Thoracic aorta (tissue), 2 donors: ENCODE data around the gene CABLES1. TPM values are rescaled to one million over a fixed set of nuclear protein-coding genes. Genes with fewer than 3 reads are reported as not detected.

Source experiments
- ATAC-seq: fragments of 150-250 bp; one replicate; pipeline ENCODE4 v1.8.0; 2017; ENCODE audit warnings: low read depth; ENCODE audit not compliant: insufficient number of reproducible peaks, low FRiP score
- DNase-seq: peaks from one replicate; pipeline ENCODE4 v3.0.0-alpha.2; 2020; ENCODE audit warnings: low spot score
- H3K27ac ChIP-seq, 2 donors: fragments of 200-600 bp; sonication (generic); 1 replicate in 1 of 2; 2 replicates in 1 of 2; pipeline ENCODE4 v1.5.1; 2016; ENCODE audit warnings: mild to moderate bottlenecking in 2 of 2, moderate library complexity in 2 of 2
- H3K27me3 ChIP-seq: fragments of 200-600 bp; sonication (generic); replicated peaks from 2 replicates; pipeline ENCODE4 v1.6.0; 2016; ENCODE audit warnings: mild to moderate bottlenecking; ENCODE audit not compliant: insufficient read depth
- H3K36me3 ChIP-seq: fragments of 200-600 bp; sonication (generic); one replicate; pipeline ENCODE4 v1.5.1; 2016
- H3K4me1 ChIP-seq, 2 donors: fragments of 200-600 bp; sonication (generic); 1 replicate in 1 of 2; 2 replicates in 1 of 2; pipeline versions ENCODE4 v1.5.1 to v1.6.0; 2016; ENCODE audit warnings: low read depth in 2 of 2, mild to moderate bottlenecking in 1 of 2; ENCODE audit not compliant: control insufficient read depth in 1 of 2
- H3K4me3 ChIP-seq: fragments of 200-600 bp; sonication (generic); 2 replicates; pipeline ENCODE4 v1.5.1; 2016; ENCODE audit warnings: mild to moderate bottlenecking
- H3K9me3 ChIP-seq: fragments of 200-600 bp; sonication (generic); 2 replicates; pipeline ENCODE4 v1.5.1; 2016
- total RNA-seq, 2 donors: library from RNA; depleted of rRNA; stranded (reverse); fragments of >200 nt; gene quantifications; one replicate each; pipeline versions ENCODE4 v1.1.0 to v1.2.3, GENCODE V29; 2016
- TF ChIP-seq, protein P1 (sequence below): fragments of 200-600 bp; sonication (generic); IDR thresholded peaks from one replicate; pipeline ENCODE4 v1.5.1; 2019; ENCODE audit warnings: antibody characterized with exemption

Gene CABLES1
- total RNA-seq, 2 donors from 2014 or later, result 25.7 to 28.7 TPM

DNA sequence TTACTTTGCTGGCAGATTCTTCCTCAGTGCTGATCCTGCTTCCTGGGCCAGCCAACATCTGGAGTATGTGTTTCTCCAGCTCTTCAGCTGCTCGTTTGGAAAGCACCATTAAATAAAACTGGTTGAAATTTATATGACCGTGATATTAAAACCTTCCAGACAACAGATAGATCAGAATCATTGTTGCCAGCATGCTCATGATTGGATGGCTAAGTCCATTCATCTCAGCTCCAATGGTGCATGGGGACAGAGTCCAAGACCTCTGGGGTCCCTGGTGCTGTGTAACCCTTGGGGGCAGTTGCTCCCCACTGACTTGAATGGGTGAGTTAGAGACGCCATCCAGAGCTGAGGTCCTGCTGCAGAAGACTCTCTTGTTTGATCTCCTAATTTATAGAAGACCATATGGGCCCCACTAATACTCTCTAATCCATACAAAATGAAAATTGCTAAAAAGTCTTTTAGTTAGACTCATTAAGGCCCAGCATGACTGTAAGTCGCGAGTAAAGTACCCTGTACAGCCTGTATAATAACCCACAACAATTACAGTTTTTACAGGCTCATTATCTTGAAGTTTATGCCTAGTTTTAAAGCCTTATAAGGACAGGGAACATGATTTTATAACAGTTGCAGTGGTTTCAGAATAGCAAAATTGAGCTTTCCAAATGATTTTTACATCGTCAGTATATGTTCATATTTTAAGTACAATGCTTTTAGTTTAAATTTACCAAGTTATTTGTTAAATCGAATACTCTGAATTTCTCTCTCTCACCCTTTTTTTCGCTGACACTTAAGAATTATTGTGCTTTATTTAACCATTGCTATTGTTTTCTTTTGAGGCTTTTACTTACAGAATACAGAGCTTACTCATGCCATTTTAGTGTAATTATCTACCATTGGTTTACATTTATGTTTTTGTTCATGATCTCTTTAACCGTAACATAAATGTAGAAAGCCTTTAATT is 60.0 kb downstream of the CABLES1 start:
- H3K36me3 ChIP-seq, result no peaks in the 10 kb centered on the region
- peaks cover 0 to 18% of the 10 kb centered on the region in 2 donors for H3K4me1 ChIP-seq
- DNase-seq (no peak), ATAC-seq (peak; percentile 30)
- no peaks in the 10 kb centered on the region for H3K27me3 ChIP-seq
- no peak overlapping the region for H3K4me3 ChIP-seq
- no peak overlapping the region for H3K27ac ChIP-seq
- no peaks in the 10 kb centered on the region for H3K9me3 ChIP-seq
- TF ChIP-seq, protein P1, sequence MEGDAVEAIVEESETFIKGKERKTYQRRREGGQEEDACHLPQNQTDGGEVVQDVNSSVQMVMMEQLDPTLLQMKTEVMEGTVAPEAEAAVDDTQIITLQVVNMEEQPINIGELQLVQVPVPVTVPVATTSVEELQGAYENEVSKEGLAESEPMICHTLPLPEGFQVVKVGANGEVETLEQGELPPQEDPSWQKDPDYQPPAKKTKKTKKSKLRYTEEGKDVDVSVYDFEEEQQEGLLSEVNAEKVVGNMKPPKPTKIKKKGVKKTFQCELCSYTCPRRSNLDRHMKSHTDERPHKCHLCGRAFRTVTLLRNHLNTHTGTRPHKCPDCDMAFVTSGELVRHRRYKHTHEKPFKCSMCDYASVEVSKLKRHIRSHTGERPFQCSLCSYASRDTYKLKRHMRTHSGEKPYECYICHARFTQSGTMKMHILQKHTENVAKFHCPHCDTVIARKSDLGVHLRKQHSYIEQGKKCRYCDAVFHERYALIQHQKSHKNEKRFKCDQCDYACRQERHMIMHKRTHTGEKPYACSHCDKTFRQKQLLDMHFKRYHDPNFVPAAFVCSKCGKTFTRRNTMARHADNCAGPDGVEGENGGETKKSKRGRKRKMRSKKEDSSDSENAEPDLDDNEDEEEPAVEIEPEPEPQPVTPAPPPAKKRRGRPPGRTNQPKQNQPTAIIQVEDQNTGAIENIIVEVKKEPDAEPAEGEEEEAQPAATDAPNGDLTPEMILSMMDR, result no peak

DNA sequence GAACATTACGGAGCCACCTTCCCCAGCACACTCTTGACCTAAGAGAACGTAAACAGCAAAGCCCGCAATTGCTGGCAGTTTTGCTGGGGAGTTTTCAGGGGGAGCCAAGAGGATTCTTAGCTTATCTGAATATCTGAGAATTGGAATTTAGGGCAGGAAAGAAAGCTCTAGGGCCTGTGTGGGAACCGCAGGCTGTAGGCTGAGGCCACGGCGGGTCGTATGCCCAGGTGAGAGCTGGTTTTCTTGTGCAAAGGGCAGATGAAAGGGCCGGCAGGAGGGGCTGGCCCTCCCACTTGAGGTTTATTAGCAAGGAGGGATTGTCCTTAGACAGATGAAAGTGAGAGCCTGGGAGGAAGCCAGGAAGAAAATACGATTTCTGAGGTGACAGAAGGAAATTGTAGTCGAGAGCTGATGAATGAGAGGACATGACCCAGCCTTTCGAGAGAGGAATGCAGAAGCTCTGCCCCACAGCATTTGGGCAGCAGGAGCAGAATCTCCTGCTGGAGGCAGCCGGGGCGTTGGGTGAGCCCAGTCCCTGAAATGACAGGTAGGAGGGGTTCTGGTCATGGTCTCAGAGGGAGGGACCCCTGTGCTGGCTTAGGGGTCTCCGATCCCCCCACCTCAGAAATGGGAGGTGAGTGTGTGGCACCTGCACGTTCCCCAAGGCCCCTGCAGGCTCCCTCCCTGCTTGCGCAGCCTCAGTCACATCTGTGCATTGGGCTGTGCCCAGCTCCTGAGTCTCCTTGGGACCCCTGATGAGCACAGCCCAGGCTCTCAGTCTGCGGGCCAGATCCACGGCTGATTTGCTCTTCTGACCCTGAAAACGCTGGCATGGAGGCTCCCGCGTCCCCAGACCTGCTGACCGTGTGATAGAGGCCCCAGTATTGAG is 61.1 kb downstream of the CABLES1 start:
- TF ChIP-seq, protein P1, result no peak
- H3K36me3 ChIP-seq, result no peaks in the 10 kb centered on the region
- no peak overlapping the region for H3K27ac ChIP-seq
- H3K27me3 ChIP-seq, result no peaks in the 10 kb centered on the region
- no peaks in the 10 kb centered on the region for H3K9me3 ChIP-seq
- ATAC-seq, result no peak
- no peak overlapping the region for H3K4me3 ChIP-seq
- no peak for DNase-seq
- peaks cover 0 to 18% of the 10 kb centered on the region in 2 donors for H3K4me1 ChIP-seq

DNA sequence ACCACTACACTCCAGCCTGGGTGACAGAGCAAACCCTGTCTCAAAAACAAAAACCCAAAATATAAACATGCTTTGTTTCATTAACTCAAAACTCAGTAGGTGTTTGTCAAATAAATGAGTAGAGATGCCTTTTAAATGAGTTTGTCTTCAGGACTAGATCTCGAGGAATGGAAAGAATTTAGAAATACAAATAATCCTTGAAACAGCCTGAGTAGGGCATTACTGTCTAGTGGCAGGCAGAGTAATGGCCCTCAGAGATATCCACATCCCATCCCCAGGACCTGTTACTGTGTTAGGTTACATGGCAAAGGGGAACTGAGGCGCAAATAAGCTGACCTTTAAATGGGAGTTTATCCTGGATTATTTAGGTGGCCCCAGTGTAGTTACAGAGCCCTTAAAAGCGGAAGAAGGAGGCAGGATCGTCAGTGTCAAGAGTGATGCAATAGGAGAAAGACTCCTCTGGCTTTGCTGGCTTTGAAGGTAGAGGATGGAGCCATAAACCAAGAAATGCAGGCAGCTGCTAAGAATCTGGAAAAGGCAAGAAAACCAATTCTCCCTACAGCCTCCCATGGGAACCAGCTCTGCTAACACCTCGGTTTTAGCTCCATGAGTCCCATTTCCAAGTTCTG is 63.0 kb downstream of the CABLES1 start:
- Histone ChIP-seq H3K4me3 (no peak overlapping the region), H3K4me1 (peaks cover 0 to 16% of the 10 kb centered on the region in 2 donors), H3K27ac (no peak overlapping the region), H3K9me3 (no peaks in the 10 kb centered on the region), H3K36me3 (no peaks in the 10 kb centered on the region), H3K27me3 (no peaks in the 10 kb centered on the region)
- no peak for DNase-seq
- TF ChIP-seq, protein P1, result no peak
- ATAC-seq, result no peak

DNA sequence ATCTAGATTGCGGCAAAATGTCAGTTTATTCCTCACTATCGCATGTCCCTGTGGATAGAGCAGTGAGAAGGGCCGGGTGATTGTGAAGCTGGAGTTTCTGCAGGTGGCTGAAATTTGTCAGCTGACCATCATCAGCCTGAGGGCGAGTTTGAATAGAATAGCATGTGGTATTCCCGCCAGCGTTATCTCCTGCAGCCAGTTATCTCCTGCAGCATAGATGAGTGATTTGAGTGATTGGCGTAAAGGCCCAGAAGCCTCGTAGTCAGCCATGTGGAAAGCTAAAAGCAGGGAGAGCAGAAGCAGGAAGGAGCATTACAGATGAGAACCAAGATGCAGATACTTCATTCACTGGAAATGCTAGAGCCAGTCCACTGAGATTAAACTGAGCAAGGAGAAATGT is 65.5 kb downstream of the CABLES1 start:
- TF ChIP-seq, protein P1, result no peak
- no peak overlapping the region for H3K4me3 ChIP-seq
- H3K27me3 ChIP-seq, result no peaks in the 10 kb centered on the region
- no peak overlapping the region for H3K27ac ChIP-seq
- H3K9me3 ChIP-seq, result no peaks in the 10 kb centered on the region
- H3K36me3 ChIP-seq, result no peaks in the 10 kb centered on the region
- ATAC-seq (no peak), DNase-seq (no peak)
- peaks cover 0 to 32% of the 10 kb centered on the region in 2 donors for H3K4me1 ChIP-seq
